Measurements from ENCODE around the gene EVX1.

Gene EVX1

DNA sequence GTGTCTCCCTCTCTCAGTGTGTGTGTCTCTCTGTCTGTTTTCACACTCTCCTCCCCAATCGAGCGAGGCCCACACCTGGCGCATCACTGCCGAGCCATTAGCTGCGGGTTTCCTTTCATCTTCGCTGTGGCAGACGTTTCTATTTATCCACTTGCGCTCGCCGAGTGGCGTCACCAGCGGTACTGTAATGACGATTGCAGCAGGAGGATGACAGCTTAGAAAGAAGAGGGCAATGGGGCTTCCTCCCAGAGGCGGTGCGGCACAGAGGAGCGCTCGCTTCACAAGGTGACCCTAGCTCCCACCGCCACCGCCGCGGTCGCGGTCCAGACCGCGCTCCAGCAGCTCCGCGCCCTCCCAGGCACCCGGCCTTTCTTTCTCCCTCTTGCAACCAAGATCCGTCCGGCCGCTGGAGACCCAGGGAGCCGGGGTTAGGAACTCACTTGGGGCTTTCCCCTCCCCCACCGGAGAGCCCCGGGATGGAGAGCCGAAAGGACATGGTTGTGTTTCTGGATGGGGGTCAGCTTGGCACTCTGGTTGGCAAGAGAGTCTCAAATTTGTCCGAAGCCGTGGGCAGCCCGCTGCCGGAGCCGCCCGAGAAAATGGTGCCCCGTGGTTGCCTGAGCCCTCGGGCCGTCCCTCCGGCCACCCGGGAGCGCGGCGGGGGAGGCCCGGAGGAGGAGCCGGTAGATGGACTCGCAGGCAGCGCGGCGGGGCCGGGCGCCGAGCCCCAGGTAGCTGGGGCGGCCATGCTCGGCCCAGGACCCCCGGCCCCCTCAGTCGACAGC lies at the start of gene EVX1:
EVX1 (plus strand) TSS at position 248 of the 785 bp plus-strand sequence; CDS start at position 477, 229 bp downstream.
- DNase-seq, result no peak

DNA sequence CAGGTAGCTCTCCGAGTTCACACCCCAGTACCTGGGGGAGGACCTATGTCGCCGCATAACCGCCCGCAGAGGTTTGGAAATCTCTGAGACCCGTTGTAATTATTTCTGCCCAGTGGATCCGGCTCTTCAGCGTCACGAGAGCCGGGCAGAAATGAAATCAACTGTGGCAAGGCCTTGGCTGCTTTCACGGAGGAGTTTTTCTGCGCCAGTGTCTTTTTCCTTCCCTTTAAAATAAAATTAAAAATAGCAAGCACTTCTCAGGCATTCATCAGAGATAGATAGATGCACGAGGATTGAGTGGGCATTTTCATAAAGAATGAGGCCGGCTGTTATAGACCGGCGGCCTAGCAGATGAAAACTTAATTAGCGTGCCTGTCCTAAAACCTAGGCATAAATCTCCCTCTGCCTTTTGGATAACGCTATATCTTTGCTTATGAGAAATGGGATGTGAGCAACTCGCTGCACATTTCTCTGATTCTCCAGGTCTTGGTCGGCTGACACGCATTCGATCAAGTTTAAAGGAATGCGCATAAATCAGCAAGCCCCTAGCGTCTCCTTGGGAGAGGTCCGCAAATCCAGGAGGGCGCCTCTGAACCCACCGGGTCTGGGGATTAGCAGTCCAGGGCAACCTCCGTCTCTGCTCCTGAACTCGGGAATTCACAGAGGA lies 49.1 kb upstream of the EVX1 start:
- DNase-seq, result no peak

GRCh38 chr7:27194002-27194352 lies 48.6 kb upstream of the EVX1 start:
- DNase-seq, result no peak

DNA sequence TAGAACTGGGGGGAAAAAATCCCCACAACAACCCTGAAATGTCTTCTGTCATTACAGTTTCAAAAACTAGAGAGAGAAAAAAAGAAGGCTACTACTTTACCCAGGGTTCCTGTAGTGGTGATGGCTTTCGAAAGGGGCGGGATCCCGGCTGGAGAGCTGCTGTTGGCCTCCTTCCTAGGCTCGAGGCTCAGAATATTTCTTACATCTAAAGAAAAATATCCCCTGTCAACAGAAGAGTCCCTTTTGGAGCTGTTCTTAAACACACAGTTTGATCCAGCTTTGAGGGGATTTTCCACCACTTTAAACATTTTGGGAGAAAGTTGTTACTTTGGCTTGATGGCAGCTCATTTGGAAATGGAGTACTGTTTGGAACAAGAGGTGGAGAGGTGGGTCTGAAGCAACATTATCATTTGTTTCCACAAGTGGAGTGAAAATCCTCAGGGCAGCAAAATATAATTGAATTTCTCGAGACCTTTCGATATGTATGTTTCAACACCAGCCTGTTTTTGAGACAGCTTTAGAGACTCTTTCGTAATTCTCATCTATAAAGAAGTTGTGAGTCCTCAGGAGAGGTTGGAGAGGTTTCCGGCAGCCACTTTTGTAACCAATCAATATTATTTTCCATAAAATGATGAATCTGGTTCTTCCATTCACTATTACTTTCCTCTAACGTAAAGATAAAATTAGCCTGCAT lies 47.8 kb upstream of the EVX1 start:
- no peak for DNase-seq

DNA sequence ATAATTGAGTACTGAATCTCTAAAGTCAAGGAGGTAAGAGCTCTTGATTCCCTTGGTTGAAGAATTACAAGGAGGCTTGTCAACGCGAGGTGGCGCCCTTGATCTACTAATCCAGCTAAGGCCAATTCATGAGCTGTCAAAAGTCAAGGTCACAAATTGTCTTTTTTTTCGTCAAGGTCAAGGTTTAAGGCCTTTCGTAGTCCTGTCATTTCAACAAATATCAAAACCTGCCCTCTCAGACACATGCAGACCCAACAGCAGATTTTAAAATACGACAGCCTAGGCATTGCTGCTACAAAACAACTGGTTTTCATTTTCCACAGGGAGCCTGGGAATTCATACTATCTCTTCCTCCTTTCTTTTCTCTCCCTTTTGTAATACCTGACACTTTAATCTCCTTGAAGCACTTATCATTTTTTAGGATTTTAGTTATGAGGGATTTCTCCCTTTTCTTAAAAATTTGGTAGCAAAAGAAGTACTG lies 46.3 kb upstream of the EVX1 start:
- peak; percentile 44 for DNase-seq

DNA sequence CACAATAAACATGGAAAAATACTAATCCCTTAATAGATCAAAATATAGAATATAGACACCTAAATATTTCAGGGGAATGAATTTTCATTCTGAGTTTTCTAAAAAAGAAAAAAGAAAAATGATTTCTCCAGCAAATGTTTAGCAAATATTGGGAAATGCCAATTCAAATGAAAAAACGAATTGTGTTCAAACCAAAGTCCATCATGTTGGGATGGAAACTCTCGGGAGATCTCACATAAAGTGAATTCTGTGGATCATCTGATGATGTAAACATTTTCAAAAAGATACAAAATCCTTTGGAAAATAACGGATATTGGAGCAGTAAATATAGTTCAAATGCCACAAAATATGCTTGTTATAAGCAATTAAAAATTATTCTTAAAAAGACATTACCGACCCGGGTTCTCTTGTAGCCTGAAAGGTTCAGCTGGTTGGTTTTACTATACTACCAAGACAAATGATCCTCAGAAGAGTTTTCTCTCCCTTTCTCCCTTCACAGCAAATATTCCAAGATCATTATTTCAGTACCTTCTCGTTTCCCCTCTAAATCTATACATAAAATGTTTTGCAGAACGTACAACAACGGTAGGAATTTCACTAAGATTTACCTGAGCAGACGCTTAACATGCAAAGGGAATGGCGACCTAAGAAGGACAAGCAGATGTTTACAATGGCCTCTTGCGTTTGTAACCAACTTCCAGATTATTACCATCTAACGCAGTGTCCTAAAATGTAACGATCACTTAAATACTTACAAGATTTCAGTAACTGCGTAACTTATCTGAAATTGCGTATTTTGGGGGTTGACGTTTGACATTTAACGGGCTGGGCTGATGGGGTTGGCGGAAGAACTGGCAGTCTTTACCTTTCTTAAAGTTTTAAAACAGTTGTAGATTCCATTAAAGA lies 45.2 kb upstream of the EVX1 start:
- no peak for DNase-seq

- DNase-seq, result no peak
Measured at GRCh38 chr7:27198138-27198841, 44.3 kb upstream of the EVX1 start.

GRCh38 chr7:27198871-27199801 lies 43.5 kb upstream of the EVX1 start:
- DNase-seq, result no peak

- DNase-seq, result peak; percentile 73
Measured at GRCh38 chr7:27199849-27200760, 42.5 kb upstream of the EVX1 start, which contains the start of gene HOXA13. Gene HOXA13, minus strand, starts transcription at chr7:27200091. Its CDS starts 14 bp downstream, at chr7:27200077.

- no peak for DNase-seq
Measured at GRCh38 chr7:27200761-27201579, 41.6 kb upstream of the EVX1 start.

DNA sequence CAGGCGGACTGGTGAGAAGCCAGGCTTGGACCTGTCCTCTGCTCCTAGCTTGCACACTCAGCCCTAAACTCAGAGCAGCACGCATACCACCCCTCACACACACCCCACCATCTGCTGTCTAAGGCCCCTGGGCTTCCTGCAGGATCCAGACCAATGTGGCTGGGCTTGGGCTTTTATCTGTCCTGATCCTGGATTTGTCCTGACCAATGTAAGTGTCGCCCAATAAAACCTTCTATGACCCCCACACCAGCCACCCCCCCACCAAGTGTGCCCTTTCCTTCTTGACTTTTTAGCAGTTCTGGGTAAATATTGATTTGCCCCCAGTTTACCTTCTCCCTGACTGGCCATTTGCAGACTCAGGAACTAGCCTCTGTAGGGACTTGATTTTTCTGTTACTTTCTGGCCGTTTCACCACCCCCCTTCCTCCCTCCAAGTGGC lies 41.0 kb upstream of the EVX1 start:
- no peak for DNase-seq

GRCh38 chr7:27202018-27202861 lies 40.4 kb upstream of the EVX1 start:
- no peak for DNase-seq

- DNase-seq, result no peak
Measured at GRCh38 chr7:27202862-27203134, 39.8 kb upstream of the EVX1 start.

- no peak for DNase-seq
Measured at GRCh38 chr7:27203365-27203953, 39.1 kb upstream of the EVX1 start.

- DNase-seq, result no peak
Measured at GRCh38 chr7:27203964-27204594, 38.5 kb upstream of the EVX1 start.

GRCh38 chr7:27204851-27205322 lies 37.7 kb upstream of the EVX1 start:
- DNase-seq, result no peak

Data from NCI-H774 (cell line).